Measurements from ENCODE around the gene MRPS26.
"Not testable (repeated sequence)": the region's sequence is repeated elsewhere in the genome, so short reads cannot be mapped to it uniquely, and the experiment has no call there.

MRPS26 gene

DNA sequence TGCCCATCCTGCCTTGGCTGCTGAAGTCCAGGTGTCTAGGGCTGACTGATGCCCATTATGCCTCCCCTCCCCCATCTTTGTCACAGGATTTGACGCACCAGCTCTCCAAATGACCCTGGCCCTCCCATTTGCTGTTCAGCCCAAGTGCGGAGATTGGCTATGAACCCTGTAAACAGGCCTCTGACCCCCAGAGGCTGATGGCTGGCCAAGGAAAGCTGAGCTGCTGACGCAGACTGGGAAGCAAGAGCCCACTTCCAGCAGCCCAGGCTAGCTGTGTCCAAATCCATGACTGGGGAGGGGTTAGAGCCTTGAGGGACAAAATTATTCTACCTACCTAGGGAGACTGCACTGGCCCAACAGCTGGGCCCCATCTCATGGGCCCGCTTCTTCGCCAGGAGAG lies 3.2 kb upstream of the MRPS26 start:
- no peak for DNase-seq (ENCODE audit: low read depth)

DNA sequence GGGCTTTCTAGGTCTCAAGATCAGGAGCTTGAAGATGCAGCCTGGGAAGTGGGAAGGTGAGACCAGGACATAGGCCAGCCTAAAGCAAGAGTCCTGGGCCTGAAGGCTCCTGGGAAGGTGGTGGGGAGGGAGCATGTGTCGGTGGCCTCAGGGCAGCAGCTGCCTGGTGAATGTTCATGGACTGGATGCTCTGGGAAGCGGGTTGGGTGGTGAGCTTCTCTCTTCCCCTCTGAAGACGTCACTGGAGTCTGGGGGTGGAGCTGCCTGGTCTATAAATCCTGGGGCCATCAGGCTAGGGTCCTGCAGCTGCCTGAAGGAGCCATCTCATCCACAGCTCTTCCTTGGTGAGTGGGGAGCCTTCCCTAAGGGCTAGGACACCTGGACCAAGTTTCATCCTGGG lies 2.5 kb upstream of the MRPS26 start, which contains the start of gene GNRH2:
Gene GNRH2, plus strand, starts transcription at position 301 of the 400 bp plus-strand sequence. CDS start 793 bp downstream, outside the sequence.
- DNase-seq (ENCODE audit: low read depth) = no peak

DNA sequence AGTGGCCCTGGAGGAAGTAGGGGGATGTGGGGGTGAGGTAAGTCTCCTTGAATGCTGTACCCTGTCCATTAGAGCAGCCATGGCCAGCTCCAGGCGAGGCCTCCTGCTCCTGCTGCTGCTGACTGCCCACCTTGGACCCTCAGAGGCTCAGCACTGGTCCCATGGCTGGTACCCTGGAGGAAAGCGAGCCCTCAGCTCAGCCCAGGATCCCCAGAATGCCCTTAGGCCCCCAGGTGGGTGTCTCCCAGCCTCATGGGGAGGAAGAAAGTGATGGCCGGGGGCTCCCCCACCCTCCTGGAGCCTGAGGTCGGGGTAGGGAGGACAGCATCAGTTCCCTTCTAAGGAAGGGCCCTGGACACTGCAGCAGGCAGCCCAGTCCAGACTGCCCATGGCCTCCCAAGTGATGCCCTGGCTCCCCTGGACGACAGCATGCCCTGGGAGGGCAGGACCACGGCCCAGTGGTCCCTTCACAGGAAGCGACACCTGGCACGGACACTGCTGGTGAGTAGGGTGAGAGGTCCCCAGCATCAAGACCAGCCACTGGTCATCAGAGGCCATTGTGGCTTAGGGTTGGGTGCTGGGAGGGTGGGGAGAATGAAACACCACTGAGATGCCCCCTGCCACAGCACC lies 1.4 kb upstream of the MRPS26 start:
- no peak for DNase-seq (ENCODE audit: low read depth)

DNA sequence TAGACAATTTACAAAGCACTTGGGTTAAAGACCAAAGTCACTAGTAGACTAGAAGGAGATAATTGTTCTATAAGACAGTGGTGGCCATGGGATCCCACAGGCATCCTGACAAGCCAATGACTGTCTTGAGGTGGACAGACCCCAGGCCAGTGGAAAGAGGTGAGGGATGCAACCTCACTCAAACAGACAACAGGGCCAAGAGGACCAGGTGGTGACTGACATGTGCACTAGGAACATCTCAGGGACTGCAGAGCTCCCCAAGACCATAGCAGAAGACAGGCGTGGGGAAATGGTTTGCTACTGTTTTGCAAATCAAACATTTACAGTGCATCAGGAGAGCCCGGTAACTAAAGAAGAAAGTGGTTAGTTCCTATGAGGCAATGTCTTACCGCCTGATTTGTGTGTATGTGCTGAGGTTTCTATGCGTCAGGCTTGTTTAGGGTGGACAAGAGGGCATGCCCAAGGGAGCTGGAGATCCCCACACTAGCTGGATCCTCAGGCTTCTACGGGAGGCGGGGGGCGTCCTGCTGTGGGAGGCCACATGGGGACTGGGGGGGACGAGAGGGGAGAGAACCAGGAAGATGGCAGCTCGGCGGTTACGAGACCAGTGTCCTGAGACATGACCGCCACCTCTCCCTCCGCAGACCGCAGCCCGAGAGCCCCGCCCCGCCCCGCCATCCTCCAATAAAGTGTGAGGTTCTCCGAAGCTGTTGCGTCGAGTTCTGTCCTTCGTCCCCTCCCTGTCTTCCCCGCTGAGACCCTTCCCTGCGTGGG lies 623 bp upstream of the MRPS26 start:
- DNase-seq (ENCODE audit: low read depth) = no peak

DNA sequence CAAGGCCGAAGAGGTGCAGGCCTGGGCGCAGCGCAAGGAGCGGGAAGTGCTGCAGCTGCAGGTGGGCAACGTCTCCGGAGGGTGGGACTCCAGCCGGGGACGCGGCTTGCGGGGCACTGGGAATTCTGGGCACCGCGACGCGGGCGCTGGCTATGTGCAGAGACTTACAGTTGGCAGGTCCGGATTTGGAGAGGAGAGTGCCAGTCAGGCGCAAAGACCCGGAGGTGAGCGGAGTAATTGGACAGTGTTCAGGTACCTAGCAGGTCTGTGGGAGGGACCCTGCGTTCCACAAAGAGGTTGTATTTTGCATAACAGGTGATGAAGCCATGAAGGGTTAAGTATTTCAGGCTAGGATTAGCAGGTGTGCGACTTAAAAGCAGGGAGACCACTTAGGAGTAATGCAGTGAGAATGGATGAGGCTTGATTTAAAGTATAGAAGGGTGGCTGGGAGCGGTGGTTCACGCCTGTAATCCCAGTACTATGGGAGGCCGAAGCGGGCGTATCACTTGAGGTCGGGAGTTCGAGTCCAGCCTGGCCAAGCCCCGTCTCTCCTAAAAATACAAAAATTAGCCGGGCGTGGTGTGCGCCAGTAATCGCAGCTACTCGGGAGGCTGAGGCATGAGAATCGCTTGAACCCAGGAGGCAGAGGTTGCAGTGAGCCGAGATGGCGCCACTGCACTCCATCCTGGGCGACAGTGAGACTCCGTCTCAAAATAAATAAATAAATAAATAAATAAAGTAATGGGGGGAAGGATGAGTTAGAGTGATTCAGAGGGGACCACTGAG lies 1.0 kb downstream of the MRPS26 start:
- DNase-seq (ENCODE audit: low read depth) = no peak

DNA sequence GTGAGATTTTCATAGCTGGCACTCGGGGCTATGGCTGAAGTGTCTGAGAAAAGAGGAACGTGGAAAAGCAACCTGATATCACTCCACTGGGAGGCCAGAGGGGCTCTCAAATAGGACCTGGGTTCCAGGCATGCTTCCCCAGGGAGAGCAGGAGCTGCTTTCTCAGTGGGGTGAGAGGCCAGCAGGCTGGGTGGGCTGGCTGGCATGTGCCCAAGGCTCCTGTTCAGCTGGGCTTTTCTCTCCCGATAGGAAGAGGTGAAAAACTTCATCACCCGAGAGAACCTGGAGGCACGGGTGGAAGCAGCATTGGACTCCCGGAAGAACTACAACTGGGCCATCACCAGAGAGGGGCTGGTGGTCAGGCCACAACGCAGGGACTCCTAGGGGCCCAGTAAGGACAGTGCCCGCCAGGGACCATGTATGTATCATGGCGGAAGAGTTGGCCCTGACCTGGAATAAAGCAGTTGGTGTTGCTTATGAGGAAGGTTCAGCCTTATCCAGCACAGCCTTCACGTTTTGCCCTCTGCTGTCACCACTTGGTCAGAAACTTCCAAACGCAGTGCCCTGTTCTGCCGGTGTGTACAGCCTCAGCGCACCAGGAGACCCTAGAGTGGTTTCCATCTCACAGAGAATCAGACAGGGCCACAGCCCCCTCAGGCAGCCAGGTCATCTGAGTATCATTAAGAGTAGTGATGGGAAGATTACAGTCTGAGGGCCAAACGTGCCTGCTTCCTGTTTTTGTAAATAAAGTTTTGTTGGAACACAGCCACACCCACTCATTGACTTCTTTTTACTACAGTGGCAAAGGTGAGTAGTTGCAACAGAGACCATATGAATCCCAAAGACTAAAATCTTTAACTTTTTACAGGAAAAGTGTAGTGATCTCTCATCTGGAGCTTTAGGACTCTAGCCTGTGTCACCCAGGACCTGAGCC lies 1.9 kb downstream of the MRPS26 start:
- DNase-seq (ENCODE audit: low read depth) = no peak

DNA sequence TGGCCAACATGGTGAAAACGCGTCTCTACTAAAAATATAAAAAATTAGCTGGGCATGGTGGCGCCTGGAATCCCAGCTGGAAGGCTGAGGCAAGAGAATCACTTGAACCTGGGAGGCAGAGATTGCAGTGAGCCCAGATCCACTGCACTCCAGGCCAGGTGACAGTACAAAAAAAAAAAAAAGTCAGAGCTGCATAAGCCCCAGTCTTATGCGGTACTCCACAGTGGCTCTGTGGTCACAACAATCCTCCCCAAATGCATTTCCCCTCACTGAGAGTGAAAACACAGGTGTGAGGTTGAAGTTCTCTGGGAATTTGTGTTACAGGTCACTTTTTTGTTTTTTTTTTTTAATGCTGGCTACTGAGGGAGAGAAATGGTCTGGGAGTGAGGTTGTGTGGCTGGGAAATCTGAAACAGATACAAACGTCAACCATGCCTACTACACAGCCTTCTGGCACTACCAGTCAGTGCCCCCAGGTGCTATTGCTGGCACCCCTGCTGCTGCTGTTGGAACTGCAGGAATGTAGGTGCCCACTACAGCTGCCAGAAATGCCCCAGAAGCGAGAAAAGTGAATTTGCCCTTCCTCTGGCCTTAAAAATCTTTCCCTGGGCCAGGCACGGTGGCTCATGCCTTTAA lies 5.7 kb downstream of the MRPS26 start:
- DNase-seq (ENCODE audit: low read depth) = no peak

DNA sequence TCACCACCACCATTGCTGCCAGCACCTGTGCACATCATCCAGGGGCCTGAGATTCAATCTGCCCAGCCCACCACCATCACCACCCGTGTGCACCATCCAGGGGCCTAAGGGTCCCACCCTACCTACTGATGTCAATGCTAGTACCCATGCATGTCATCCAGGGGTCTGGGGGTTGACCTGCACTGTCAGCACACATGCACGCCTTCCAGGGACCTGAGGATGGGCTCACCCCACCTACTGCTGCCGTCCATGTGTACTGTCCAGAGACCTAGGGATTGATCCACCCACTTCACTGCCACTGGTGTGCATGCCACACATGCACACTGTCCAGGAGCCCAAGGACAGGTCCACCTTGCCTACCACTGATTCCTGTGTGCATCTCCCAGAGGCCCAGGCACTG lies 13.6 kb downstream of the MRPS26 start:
- DNase-seq (ENCODE audit: low read depth) = no peak

DNA sequence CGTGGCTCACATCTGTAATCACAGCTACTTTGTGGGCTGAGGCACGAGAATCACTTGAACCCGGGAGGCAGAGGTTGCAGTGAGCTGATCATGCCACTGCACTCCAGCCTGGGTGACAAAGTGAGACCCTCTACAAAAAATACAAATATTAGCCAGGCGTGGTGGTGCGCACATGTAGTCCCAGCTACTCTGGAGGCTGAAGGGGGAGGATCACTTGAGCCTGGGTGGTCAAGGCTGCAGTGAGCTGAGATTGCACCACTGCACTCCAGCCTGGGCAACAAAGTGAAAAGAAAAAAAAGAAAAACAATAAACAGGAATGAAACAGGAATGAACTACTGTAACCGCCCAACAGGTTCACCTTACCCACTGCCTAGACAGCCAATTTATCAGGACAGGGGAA lies 18.3 kb downstream of the MRPS26 start:
- DNase-seq (ENCODE audit: low read depth) = not testable (repeated sequence)

DNA sequence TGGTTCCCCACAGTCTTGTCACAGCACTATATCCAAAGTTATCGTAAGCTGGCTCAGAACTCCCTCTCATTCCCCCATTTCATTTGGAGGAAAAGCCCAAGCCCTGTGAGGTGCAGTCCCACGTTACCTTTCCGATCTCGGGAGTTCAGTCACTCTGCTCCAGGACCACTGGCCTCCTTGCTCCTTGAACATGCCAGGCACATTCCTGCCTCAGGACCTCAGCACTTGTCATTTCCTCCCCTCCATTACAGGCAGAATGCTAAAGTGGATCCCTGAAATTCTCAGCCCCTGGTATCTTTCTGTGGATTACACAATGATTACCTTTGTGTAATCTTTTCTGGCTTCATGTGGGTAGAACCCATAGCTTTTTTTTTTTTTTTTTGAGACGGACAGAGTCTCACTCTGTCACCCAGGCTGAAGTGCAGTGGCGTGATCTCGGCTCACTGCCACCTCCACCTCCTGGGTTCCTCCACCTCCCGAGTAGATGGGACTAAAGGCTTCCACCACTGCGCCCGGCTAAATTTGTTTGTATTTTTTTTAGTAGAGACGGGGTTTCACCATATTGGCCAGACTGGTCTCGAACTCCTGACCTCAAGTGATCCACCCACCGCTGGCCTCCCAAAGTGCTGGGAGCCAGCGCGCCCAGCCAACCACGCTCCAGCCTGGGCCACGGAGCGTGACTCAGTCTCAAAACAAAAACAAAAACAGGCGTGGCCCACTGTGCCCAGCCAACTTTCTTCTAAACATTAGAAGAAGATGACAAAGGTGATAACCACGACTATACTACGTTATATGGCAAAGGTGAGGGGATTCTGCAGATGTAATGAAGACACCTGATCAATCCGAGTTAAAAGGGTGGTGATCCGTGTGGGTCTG lies 21.5 kb downstream of the MRPS26 start:
- no peak for DNase-seq (ENCODE audit: low read depth)

DNA sequence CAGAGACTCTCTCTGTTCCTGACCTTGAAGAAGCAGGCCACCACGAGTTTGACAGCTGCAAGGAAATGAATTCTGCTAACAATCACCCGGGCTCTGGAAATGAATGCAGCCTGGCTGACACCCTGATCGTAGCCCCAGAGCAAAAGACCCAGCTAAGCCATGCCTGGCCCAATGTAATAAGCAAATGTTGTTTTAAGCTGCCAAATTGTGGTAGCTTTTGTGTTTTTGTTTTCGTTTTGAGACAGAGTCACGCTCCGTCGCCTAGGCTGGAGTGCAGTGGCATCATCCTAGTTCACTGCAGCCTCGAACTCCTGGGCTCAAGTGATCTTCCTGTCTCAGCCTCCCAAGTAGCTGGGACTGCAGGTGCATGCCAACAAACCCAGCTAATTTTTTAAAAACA lies 22.2 kb downstream of the MRPS26 start:
- DNase-seq (ENCODE audit: low read depth) = no peak

DNA sequence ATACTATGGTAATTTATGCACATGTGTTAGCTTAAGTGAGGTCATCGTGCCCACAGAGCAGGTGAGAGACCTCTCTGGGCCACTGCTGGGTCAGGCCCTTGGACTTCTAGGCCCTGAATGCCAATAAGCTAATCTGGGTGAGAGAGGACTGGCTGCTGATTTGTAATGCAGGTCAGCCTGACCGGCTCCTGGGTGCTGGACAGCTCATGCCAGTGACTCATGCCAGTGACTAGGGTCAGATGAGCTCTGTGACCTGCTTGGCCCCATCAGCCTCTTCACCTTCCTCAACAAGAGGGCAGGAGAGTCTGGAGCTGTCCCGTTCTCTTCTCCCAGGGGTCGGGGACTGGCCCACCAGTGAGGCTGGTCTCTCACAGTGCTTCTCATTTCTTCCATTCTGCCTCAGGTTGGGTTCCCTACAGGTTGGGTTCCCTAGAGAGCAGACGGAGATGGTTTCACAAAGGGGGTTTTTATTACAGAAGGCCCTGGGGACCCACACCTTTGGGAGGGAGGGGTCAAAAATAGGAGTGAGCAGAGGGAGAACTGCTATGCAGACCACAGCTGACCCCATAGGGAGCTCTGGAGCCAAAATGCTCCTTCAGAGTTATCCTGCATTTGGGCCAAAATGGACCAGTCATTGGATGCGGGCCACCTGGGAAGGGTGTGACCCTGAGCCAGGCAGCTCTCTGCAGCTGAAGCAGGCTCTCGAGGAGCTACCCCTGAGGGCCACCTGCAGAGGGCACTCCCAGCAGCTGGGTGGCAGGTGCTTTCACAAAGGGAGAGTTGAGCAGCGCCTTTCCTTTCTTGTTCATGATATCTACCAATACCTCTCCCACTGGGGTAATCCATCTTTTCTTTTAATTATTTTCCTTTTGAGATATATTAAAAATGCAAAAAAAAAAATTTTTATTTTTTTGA lies 23.4 kb downstream of the MRPS26 start:
- DNase-seq (ENCODE audit: low read depth) = no peak

DNA sequence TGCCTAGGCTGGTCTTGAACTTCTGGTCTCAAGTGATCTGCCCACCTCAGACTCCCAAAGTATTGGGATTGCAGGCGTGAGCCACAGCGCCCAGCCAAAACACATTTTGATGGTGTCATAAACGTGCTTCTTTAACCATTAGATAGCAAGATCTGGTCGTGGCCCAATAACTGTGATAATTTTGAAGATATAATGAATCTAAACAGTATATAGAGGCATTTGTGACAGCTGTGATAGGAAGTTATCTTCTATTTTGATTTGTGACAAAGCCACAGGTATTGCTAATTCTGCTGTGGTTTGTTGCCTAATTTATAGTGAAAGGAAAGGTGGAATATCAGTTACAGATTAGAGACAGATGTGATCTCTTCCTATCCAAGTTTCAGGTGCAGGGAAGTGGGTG lies 24.9 kb downstream of the MRPS26 start:
- no peak for DNase-seq (ENCODE audit: low read depth)

DNA sequence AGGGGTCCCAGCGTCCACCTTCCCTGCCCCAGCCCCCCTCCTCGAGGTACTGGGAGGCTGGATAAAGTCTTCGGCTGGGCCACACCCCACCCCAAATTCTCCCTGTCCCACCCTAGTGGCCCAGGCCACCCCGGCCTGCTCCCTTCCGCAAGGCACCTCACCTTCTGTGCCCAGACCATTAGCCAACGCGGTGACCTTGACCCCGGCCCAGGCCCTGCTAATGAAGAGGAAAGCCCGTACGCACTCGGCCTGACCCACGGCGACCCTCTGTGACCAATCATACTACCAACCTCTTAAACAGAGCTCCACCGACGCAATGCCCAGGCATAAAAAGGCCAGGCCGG lies 25.4 kb downstream of the MRPS26 start:
- no peak for DNase-seq (ENCODE audit: low read depth)

DNA sequence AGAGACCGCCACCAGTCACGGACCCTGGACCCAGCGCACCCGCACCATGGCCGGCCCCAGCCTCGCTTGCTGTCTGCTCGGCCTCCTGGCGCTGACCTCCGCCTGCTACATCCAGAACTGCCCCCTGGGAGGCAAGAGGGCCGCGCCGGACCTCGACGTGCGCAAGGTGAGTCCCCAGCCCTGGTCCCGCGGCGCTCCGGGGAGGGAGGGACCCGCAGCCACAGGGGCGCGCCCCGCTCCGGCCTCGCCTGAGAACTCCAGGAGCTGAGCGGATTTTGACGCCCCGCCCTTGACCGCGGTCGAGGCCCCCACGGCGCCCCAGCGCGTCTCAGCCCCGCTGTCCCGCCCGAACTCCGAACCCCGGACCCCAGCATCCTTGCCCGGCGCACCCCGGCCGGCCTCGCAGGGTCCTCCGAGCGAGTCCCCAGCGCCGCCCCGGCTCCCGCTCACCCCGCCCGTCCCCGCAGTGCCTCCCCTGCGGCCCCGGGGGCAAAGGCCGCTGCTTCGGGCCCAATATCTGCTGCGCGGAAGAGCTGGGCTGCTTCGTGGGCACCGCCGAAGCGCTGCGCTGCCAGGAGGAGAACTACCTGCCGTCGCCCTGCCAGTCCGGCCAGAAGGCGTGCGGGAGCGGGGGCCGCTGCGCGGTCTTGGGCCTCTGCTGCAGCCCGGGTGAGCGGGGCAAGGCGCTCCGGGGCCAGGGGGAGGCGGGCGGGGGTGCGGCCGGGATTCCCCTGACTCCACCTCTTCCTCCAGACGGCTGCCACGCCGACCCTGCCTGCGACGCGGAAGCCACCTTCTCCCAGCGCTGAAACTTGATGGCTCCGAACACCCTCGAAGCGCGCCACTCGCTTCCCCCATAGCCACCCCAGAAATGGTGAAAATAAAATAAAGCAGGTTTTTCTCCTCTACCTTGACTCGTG lies 26.0 kb downstream of the MRPS26 start, which contains the start of gene OXT:
Gene OXT, plus strand, starts transcription at position 11 of the 920 bp plus-strand sequence. Its CDS starts 36 bp downstream, at position 47.
- peak; percentile 57 for DNase-seq (ENCODE audit: low read depth)

DNA sequence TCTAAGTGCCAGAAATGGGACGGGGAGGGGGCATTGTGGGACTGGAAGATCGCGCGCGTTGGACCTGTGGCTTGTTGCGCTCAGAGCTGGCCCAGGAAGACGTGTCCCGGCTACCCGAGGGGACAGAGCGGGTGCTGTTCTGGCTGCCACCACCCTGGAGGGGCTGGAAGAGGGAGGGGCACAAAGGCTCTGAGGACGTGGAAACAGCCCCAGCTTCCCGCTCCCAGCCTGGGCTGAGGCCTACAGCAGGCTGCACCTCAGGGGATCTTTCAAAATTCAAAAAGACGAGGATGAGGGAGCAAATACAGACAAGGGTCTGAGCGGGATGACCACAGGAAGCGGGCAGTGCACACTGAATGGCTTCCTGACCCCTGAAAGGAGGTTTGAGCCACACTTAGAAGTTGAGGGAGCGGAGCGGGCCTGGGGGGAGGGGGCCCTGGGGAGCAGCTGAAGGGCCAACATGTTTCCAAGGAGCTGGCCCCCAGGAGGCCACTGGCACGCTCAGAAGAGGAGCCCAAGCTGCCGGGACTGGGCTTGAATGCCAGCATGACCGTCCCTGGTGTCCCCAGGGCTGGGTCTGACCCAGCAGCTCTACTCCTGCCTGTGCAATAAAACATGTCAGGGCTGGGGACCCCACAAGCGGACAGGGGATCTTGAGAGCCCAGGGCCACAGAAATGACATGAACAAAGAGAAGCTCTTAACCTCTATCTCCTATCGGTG lies 26.8 kb downstream of the MRPS26 start:
- no peak for DNase-seq (ENCODE audit: low read depth)

DNA sequence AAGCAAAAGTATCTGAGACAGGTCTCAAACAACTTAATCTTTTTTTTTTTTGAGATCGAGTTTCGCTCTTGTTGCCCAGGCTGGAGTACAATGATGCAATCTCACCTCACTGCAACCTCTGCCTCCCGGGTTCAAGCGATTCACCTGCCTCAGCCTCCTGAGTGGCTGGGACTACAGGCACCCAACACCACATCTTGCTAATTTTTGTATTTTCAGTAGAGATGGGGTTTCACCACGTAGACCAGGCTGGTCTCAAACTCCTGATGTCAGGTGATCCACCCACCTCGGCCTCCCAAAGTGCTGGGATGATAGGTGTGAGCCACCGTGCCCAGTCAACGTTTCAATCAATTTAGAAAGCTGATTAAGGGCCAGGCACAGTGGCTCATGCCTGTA lies 27.4 kb downstream of the MRPS26 start:
- not testable (repeated sequence) for DNase-seq (ENCODE audit: low read depth)
